Measurements from ENCODE around the gene MT1G.

GRCh38 chr16:56669840-56670619 is 2.2 kb upstream of the MT1G start:
- TF ChIP-seq CTCF (IDR thresholded peaks at IDR 0.05; ENCODE audit: low read depth, low read length, missing input control) (no peak), EGR1 (IDR thresholded peaks at IDR 0.05; ENCODE audit: low read depth in 2 of 2) (no peak), HNF4G (IDR thresholded peaks at IDR 0.05) (no peak), MAX (IDR thresholded peaks at IDR 0.05) (no peak), TAF1 (conservative IDR thresholded peaks at IDR 0.05) (peak; percentile 77), RAD21 (IDR thresholded peaks at IDR 0.05) (no peak), REST (IDR thresholded peaks at IDR 0.05) (no peak), GABPA (IDR thresholded peaks at IDR 0.05 in 1 of 2, conservative IDR thresholded peaks at IDR 0.05 in 1 of 2) (no peak)

Data from liver (tissue), 3 donors.